Umbilical cord (tissue), 2 donors: ENCODE results near the gene NOL3. TPM values are rescaled to one million over a fixed set of nuclear protein-coding genes. Genes with fewer than 3 reads are reported as not detected.

Experiments used
- DNase-seq: peaks from one replicate; pipeline ENCODE4 v3.0.0-alpha.2; 2015; ENCODE audit warnings: low spot score
- total RNA-seq: library from RNA; depleted of rRNA; stranded (reverse); fragments of >200 nt; gene quantifications from one replicate; pipeline ENCODE4 v1.2.3, GENCODE V29; 2014; ENCODE audit warnings: low replicate concordance; ENCODE audit not compliant: insufficient read depth

Gene NOL3
- total RNA-seq, 1 donor from 2014 or later: 17.1 TPM

GRCh38 chr16:67169642-67170167 is 633 bp upstream of the NOL3 start:
- peak; percentile 54 for DNase-seq

- peak; percentile 42 for DNase-seq
Measured at GRCh38 chr16:67170949-67171649, 761 bp downstream of the NOL3 start.

GRCh38 chr16:67173323-67173722 is 3.0 kb downstream of the NOL3 start:
- no peak for DNase-seq

- DNase-seq: peak; percentile 81
Measured at GRCh38 chr16:67173808-67174705, 3.7 kb downstream of the NOL3 start.

- no peak for DNase-seq
Measured at GRCh38 chr16:67174706-67175231, 4.4 kb downstream of the NOL3 start.

- no peak for DNase-seq
Measured at GRCh38 chr16:67176662-67177061, 6.3 kb downstream of the NOL3 start.

- DNase-seq: peak; percentile 72
Measured at GRCh38 chr16:67177743-67178699, 7.7 kb downstream of the NOL3 start.

GRCh38 chr16:67179421-67180080 is 9.2 kb downstream of the NOL3 start:
- no peak for DNase-seq

GRCh38 chr16:67180166-67180565 is 9.8 kb downstream of the NOL3 start:
- no peak for DNase-seq

- no peak for DNase-seq
Measured at GRCh38 chr16:67181346-67181745, 11.0 kb downstream of the NOL3 start.

GRCh38 chr16:67182288-67182687 is 11.9 kb downstream of the NOL3 start:
- no peak for DNase-seq

GRCh38 chr16:67183284-67183626 is 12.9 kb downstream of the NOL3 start:
- no peak for DNase-seq

GRCh38 chr16:67183627-67184452 is 13.5 kb downstream of the NOL3 start, which contains the start of gene MATCAP1:
TSS of gene MATCAP1 (minus strand) at chr16:67183963. CDS start at chr16:67180610, 3,353 bp downstream.
- peak; percentile 99 for DNase-seq

GRCh38 chr16:67184453-67184994 is 14.2 kb downstream of the NOL3 start:
- no peak for DNase-seq

GRCh38 chr16:67184995-67185650 is 14.8 kb downstream of the NOL3 start:
- DNase-seq: peak; percentile 88

GRCh38 chr16:67185651-67186134 is 15.4 kb downstream of the NOL3 start:
- DNase-seq: no peak

GRCh38 chr16:67186550-67186950 is 16.2 kb downstream of the NOL3 start:
- DNase-seq: no peak

GRCh38 chr16:67187175-67187890 is 17.0 kb downstream of the NOL3 start:
- DNase-seq: no peak
